ENCODE measurements around the gene OPA3. TPM values are rescaled to one million over a fixed set of nuclear protein-coding genes. Genes with fewer than 3 reads are reported as not detected.
A peak's percentile ranks its signal among the peaks of the same experiment; 100 is the strongest.

Gene OPA3
- polyA plus RNA-seq, 1 donor from 2014 or later, result 6.0 TPM

- Histone ChIP-seq H2AFZ (ENCODE audit: low read depth, low read length) (no peak overlapping the region), H3K27ac (ENCODE audit: low read length) (no peak overlapping the region), H3K27me3 (ENCODE audit: insufficient read depth, low read depth, low read length) (peaks cover 74% of the 10 kb centered on the region)
Observed at GRCh38 chr19:45597425-45598111, 13.0 kb upstream of the OPA3 start.

GRCh38 chr19:45595814-45596213 is 11.2 kb upstream of the OPA3 start:
- Histone ChIP-seq H3K4me2 (ENCODE audit: low read length) (no peak overlapping the region), H3K9me3 (ENCODE audit: low read length) (no peaks in the 10 kb centered on the region), H3K9me2 (ENCODE audit: insufficient read depth, low read length) (no peaks in the 10 kb centered on the region), H3K27me3 (ENCODE audit: insufficient read depth, low read depth, low read length) (peaks cover 65% of the 10 kb centered on the region), H3K79me2 (replicated peaks; ENCODE audit: insufficient read depth, low read length) (no peaks in the 10 kb centered on the region), H2AFZ (ENCODE audit: low read depth, low read length) (no peak overlapping the region), H3F3A (ENCODE audit: insufficient read depth, low read length, poor library complexity, severe bottlenecking) (no peaks in the 10 kb centered on the region), H4K20me1 (ENCODE audit: insufficient read depth) (no peaks in the 10 kb centered on the region), H3K27ac (ENCODE audit: low read length) (no peak overlapping the region), H3K4me3 (ENCODE audit: low read length) (no peak overlapping the region), H3K9ac (ENCODE audit: low read length) (no peak overlapping the region), H3K36me3 (ENCODE audit: insufficient read depth, low read length) (no peaks in the 10 kb centered on the region)
- TF ChIP-seq TAF1 (IDR thresholded peaks at IDR 0.05; ENCODE audit: low read depth), result no peak
- no peak for TF ChIP-seq REST (IDR thresholded peaks at IDR 0.05; ENCODE audit: borderline replicate concordance)
- no peak for TF ChIP-seq MXI1 (conservative IDR thresholded peaks at IDR 0.05; ENCODE audit: poor library complexity, severe bottlenecking)
- no peak for TF ChIP-seq CTCF (IDR thresholded peaks at IDR 0.05; ENCODE audit: poor library complexity, severe bottlenecking)
- TF ChIP-seq SMC3 (conservative IDR thresholded peaks at IDR 0.05; ENCODE audit: poor library complexity), result no peak

More at GRCh38 chr19:45597425-45598111, 13.0 kb upstream of the OPA3 start:
- Histone ChIP-seq H3K4me2 (ENCODE audit: low read length) (no peak overlapping the region), H4K20me1 (ENCODE audit: insufficient read depth) (no peaks in the 10 kb centered on the region), H3K36me3 (ENCODE audit: insufficient read depth, low read length) (no peaks in the 10 kb centered on the region), H3K9me2 (ENCODE audit: insufficient read depth, low read length) (no peaks in the 10 kb centered on the region), H3K9ac (ENCODE audit: low read length) (no peak overlapping the region), H3F3A (ENCODE audit: insufficient read depth, low read length, poor library complexity, severe bottlenecking) (no peaks in the 10 kb centered on the region), H3K79me2 (replicated peaks; ENCODE audit: insufficient read depth, low read length) (no peaks in the 10 kb centered on the region), H3K4me3 (ENCODE audit: low read length) (peak overlapping the region; percentile 13), H3K9me3 (ENCODE audit: low read length) (no peaks in the 10 kb centered on the region)
- no peak for TF ChIP-seq SMC3 (conservative IDR thresholded peaks at IDR 0.05; ENCODE audit: poor library complexity)
- no peak for TF ChIP-seq CTCF (IDR thresholded peaks at IDR 0.05; ENCODE audit: poor library complexity, severe bottlenecking)
- TF ChIP-seq POLR2AphosphoS5 (IDR thresholded peaks at IDR 0.05), result no peak
- TF ChIP-seq REST (IDR thresholded peaks at IDR 0.05; ENCODE audit: borderline replicate concordance), result no peak
- TF ChIP-seq EZH2 (IDR thresholded peaks at IDR 0.05; ENCODE audit: borderline replicate concordance, insufficient read depth, low read length, poor library complexity, severe bottlenecking), result no peak
- TF ChIP-seq RAD21 (conservative IDR thresholded peaks at IDR 0.05), result no peak
- TF ChIP-seq MXI1 (conservative IDR thresholded peaks at IDR 0.05; ENCODE audit: poor library complexity, severe bottlenecking), result no peak
- no peak for TF ChIP-seq TAF1 (IDR thresholded peaks at IDR 0.05; ENCODE audit: low read depth)
- no peak for TF ChIP-seq EP300 (conservative IDR thresholded peaks at IDR 0.05; ENCODE audit: poor library complexity, severe bottlenecking)

All from neural cell (in vitro differentiated cells).